ENCODE data around the gene CADPS2.

The CADPS2 gene

GRCh38 chr7:122337011-122337410, 549.2 kb downstream of the CADPS2 start (continued):
- no peak for TF ChIP-seq POU6F1 (CRISPR knock-in tag; IDR thresholded peaks at IDR 0.05; ENCODE audit: borderline replicate concordance, low read depth)
- TF ChIP-seq ISL1 (CRISPR knock-in tag; IDR thresholded peaks at IDR 0.05) = no peak
- TF ChIP-seq PPARA (CRISPR knock-in tag; IDR thresholded peaks at IDR 0.05; ENCODE audit: borderline replicate concordance) = no peak
- no peak for TF ChIP-seq BACH2 (CRISPR knock-in tag; IDR thresholded peaks at IDR 0.05; ENCODE audit: borderline replicate concordance)
- TF ChIP-seq CREB5 (CRISPR knock-in tag; IDR thresholded peaks at IDR 0.05; ENCODE audit: low read depth) = no peak
- no peak for TF ChIP-seq TSHZ2 (CRISPR knock-in tag; IDR thresholded peaks at IDR 0.05)
- no peak for TF ChIP-seq OSR1 (CRISPR knock-in tag; IDR thresholded peaks at IDR 0.05)

- ATAC-seq = no peak
- no peak for TF ChIP-seq TOX (CRISPR knock-in tag; IDR thresholded peaks at IDR 0.05; ENCODE audit: borderline replicate concordance)
- no peak for TF ChIP-seq POU6F1 (CRISPR knock-in tag; IDR thresholded peaks at IDR 0.05; ENCODE audit: borderline replicate concordance, low read depth)
- no peak for TF ChIP-seq ZNF70 (CRISPR knock-in tag; IDR thresholded peaks at IDR 0.05)
- no peak for TF ChIP-seq PPARA (CRISPR knock-in tag; IDR thresholded peaks at IDR 0.05; ENCODE audit: borderline replicate concordance)
- no peak for TF ChIP-seq ZNF8 (CRISPR knock-in tag; IDR thresholded peaks at IDR 0.05)
- no peak for TF ChIP-seq ZFP3 (CRISPR knock-in tag; IDR thresholded peaks at IDR 0.05)
- no peak for TF ChIP-seq RARB (CRISPR knock-in tag; IDR thresholded peaks at IDR 0.05)
- no peak for TF ChIP-seq ISL1 (CRISPR knock-in tag; IDR thresholded peaks at IDR 0.05)
Observed at GRCh38 chr7:122329145-122329802, 557.0 kb downstream of the CADPS2 start.

GRCh38 chr7:122327969-122328368, 558.3 kb downstream of the CADPS2 start:
- no peak for ATAC-seq
- TF ChIP-seq ZFP30 (CRISPR knock-in tag; IDR thresholded peaks at IDR 0.05) (no peak), CSDC2 (CRISPR knock-in tag; IDR thresholded peaks at IDR 0.05) (no peak), TOX (CRISPR knock-in tag; IDR thresholded peaks at IDR 0.05; ENCODE audit: borderline replicate concordance) (no peak), PATZ1 (CRISPR knock-in tag; IDR thresholded peaks at IDR 0.05; ENCODE audit: borderline replicate concordance) (no peak), ARNTL (CRISPR knock-in tag; IDR thresholded peaks at IDR 0.05; ENCODE audit: borderline replicate concordance, low read depth) (no peak), ZC3H10 (CRISPR knock-in tag; IDR thresholded peaks at IDR 0.05) (no peak), CSRNP3 (CRISPR knock-in tag; IDR thresholded peaks at IDR 0.05) (no peak), GLIS3 (CRISPR knock-in tag; IDR thresholded peaks at IDR 0.05) (no peak), CREB5 (CRISPR knock-in tag; IDR thresholded peaks at IDR 0.05; ENCODE audit: low read depth) (no peak), OSR1 (CRISPR knock-in tag; IDR thresholded peaks at IDR 0.05) (no peak), ZNF8 (CRISPR knock-in tag; IDR thresholded peaks at IDR 0.05) (no peak), SNAI2 (CRISPR knock-in tag; IDR thresholded peaks at IDR 0.05) (no peak), TSHZ2 (CRISPR knock-in tag; IDR thresholded peaks at IDR 0.05) (no peak), PPARA (CRISPR knock-in tag; IDR thresholded peaks at IDR 0.05; ENCODE audit: borderline replicate concordance) (no peak), BACH2 (CRISPR knock-in tag; IDR thresholded peaks at IDR 0.05; ENCODE audit: borderline replicate concordance) (no peak), ZNF565 (CRISPR knock-in tag; conservative IDR thresholded peaks at IDR 0.05; ENCODE audit: low read depth) (no peak)

All from SK-N-SH treated with all-trans-retinoic acid at 6 μM for 48 hours (cell line).